Parathyroid adenoma (tissue), 2 donors: ENCODE results near the gene SUGP2.

Experiments used
- H2AFZ ChIP-seq: fragments of 300-600 bp; sonication (generic); one replicate; pipeline ENCODE4 v1.7.0; 2017; ENCODE audit warnings: antibody characterized with exemption, mild to moderate bottlenecking
- H3K27ac ChIP-seq: fragments of 300-600 bp; sonication (generic); one replicate; pipeline ENCODE4 v1.7.0; 2017
- H3K27me3 ChIP-seq: fragments of 300-600 bp; sonication (generic); one replicate; pipeline ENCODE4 v1.7.0; 2017; ENCODE audit warnings: low read length; ENCODE audit not compliant: control insufficient read depth, insufficient read depth
- H3K36me3 ChIP-seq: fragments of 300-600 bp; sonication (generic); one replicate; pipeline ENCODE4 v1.7.0; 2017; ENCODE audit warnings: low read length; ENCODE audit not compliant: control insufficient read depth, insufficient read depth
- H3K4me1 ChIP-seq: fragments of 300-600 bp; sonication (generic); one replicate; pipeline ENCODE4 v1.7.0; 2017; ENCODE audit warnings: control low read depth
- H3K4me2 ChIP-seq: fragments of 300-600 bp; sonication (generic); one replicate; pipeline ENCODE4 v1.7.0; 2017; ENCODE audit warnings: low read length
- H3K4me3 ChIP-seq: fragments of 300-600 bp; sonication (generic); one replicate; pipeline ENCODE4 v1.7.0; 2017; ENCODE audit warnings: low read depth, low read length
- H3K79me2 ChIP-seq: fragments of 300-600 bp; sonication (generic); one replicate; pipeline ENCODE4 v1.7.0; 2017; ENCODE audit warnings: control low read depth
- H3K9ac ChIP-seq: fragments of 300-600 bp; sonication (generic); one replicate; pipeline ENCODE4 v1.7.0; 2017; ENCODE audit warnings: mild to moderate bottlenecking
- H3K9me3 ChIP-seq: fragments of 300-600 bp; sonication (generic); one replicate; pipeline ENCODE4 v1.7.0; 2017; ENCODE audit warnings: low read length; ENCODE audit not compliant: control insufficient read depth
- CTCF ChIP-seq: fragments of 300-600 bp; sonication (generic); IDR thresholded peaks from one replicate; pipeline ENCODE4 v1.7.0; 2017; ENCODE audit warnings: antibody characterized with exemption, mild to moderate bottlenecking
- donor health status: primary hyperparathyroidism.

SUGP2 gene

GRCh38 chr19:19055701-19056100 lies 22.4 kb upstream of the SUGP2 start:
- TF ChIP-seq CTCF: no peak
- no peaks in the 10 kb centered on the region for H3K36me3 ChIP-seq
- H3K4me1 ChIP-seq: no peaks in the 10 kb centered on the region
- H3K9me3 ChIP-seq: no peaks in the 10 kb centered on the region
- H3K79me2 ChIP-seq: no peaks in the 10 kb centered on the region
- H2AFZ ChIP-seq: no peak overlapping the region
- no peak overlapping the region for H3K9ac ChIP-seq
- H3K4me3 ChIP-seq: no peak overlapping the region
- H3K4me2 ChIP-seq: no peak overlapping the region
- H3K27ac ChIP-seq: no peak overlapping the region
- no peaks in the 10 kb centered on the region for H3K27me3 ChIP-seq

DNA sequence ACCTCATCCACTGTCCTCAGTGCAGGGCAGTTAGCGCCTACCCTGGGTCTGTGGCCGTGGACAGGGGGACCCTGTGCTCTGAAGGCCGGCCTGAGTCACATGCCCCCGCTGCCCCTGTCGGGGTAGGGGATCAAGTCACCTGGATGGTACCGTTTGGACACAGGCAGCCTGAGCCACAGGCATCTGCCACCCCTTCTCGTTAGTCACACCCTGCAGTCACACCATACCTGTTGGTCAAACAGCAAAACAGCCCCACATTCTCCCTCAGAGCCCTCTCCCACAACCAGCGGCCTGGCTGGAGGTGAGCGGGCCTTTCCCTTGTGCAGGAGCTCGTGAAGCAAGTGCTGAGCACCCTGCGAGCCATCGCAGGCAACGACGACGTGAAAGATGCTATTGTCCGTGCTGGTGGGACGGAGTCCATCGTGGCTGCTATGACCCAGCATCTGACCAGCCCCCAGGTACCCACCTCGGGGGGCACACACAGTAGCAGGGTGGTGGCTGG lies 21.7 kb upstream of the SUGP2 start:
- H3K9ac ChIP-seq: no peak overlapping the region
- H3K4me3 ChIP-seq: no peak overlapping the region
- no peak overlapping the region for H2AFZ ChIP-seq
- H3K27me3 ChIP-seq: no peaks in the 10 kb centered on the region
- no peaks in the 10 kb centered on the region for H3K4me1 ChIP-seq
- no peaks in the 10 kb centered on the region for H3K79me2 ChIP-seq
- no peak for TF ChIP-seq CTCF
- no peak overlapping the region for H3K27ac ChIP-seq
- no peak overlapping the region for H3K4me2 ChIP-seq
- H3K36me3 ChIP-seq: no peaks in the 10 kb centered on the region
- no peaks in the 10 kb centered on the region for H3K9me3 ChIP-seq

- no peaks in the 10 kb centered on the region for H3K4me1 ChIP-seq
- no peak overlapping the region for H3K27ac ChIP-seq
- no peak for TF ChIP-seq CTCF
- no peaks in the 10 kb centered on the region for H3K79me2 ChIP-seq
- H3K4me3 ChIP-seq: no peak overlapping the region
- H3K27me3 ChIP-seq: no peaks in the 10 kb centered on the region
- no peaks in the 10 kb centered on the region for H3K9me3 ChIP-seq
- no peak overlapping the region for H3K9ac ChIP-seq
- H2AFZ ChIP-seq: no peak overlapping the region
- no peak overlapping the region for H3K4me2 ChIP-seq
- no peaks in the 10 kb centered on the region for H3K36me3 ChIP-seq
These were observed 21.1 kb upstream of the SUGP2 start for GRCh38 chr19:19054315-19054938.

DNA sequence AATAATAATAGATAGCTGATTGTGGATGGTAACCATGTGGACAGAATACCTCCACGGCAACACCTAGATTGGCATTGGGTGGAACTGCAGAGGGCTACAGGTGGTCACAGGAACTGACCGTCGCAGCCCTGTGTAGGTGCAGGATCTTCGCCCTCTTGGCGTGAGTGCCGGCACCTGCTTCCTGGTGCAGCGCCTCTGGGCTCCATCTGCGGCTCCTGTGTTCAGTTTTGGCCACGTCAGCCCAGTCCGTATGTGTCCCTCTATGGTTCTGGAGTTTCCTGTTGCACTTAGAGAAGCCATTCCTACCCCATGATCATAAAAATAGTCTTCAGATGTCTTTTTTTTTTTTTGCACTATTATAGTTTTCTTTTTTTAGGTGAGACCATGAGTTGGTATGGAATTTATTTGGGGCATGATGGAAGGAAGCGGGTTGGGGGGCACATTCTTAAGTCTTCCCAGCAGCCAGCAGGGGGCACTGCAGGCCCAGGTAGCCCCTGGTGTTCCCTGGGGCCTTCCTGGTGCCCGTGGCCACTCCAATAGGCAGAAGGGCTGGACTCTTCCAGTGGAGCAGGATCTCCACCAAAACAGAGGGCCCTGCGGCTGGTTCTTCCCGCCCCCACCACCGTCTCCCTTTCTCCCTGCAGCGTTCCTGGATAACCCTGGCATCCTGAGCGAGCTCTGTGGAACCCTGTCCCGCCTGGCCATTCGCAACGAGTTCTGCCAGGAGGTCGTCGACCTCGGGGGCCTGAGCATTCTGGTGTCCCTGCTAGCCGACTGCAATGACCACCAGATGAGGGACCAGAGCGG lies 20.4 kb upstream of the SUGP2 start:
- Histone ChIP-seq H3K4me1 (no peaks in the 10 kb centered on the region), H3K36me3 (no peaks in the 10 kb centered on the region), H3K9ac (no peak overlapping the region), H3K27me3 (no peaks in the 10 kb centered on the region), H3K79me2 (no peaks in the 10 kb centered on the region), H3K4me2 (no peak overlapping the region), H3K4me3 (no peak overlapping the region), H3K27ac (no peak overlapping the region), H3K9me3 (no peaks in the 10 kb centered on the region), H2AFZ (no peak overlapping the region)
- TF ChIP-seq CTCF: peak; percentile 53
